Colon (tissue), 2 donors: ENCODE measurements around the gene TTC16.
"Not testable (repeated sequence)": the region's sequence is repeated elsewhere in the genome, so short reads cannot be mapped to it uniquely, and the experiment has no call there.

Source experiments
- FAIRE-seq: peaks from 2 replicates; lab custom pipeline; 2012; peaks lifted over from hg19 to GRCh38; lab: Jason Lieb, UNC
- donor health status: control.
- donor health status: control.

The TTC16 gene

GRCh38 chr9:127741831-127742434, 26.1 kb downstream of the TTC16 start:
- no peak for FAIRE-seq

DNA sequence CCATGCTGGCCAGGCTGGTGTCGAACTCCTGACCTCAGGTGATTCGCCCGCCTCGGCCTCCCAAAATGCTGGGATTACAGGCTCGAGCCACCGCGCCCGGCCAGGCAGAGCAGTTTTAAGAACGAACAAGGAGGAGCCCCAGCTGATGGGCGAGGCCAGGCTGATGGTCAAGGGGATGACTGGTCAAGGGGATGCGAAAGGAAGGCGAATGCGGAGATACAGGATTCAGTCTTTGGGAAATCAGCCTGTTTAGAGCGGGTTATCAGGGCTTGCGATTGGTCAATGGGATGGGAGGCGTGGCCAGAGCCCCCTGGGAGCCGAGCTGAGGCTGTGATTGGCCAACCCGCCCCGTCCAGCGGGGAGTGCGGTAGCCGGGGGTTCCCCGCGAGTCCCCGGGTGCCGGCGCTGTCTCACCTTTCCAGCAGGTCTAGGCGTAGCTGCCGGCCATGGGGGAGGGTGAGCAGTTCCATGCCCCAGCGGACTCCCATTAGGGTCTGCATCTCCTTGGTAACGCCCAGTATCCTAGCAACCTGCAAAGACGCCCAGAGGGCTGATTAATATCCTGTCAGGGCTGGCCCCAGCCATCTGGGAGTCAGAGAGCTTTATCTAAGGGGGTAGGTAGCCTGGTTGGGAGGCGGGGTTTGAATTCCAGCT, 26.7 kb downstream of the TTC16 start:
- no peak for FAIRE-seq

DNA sequence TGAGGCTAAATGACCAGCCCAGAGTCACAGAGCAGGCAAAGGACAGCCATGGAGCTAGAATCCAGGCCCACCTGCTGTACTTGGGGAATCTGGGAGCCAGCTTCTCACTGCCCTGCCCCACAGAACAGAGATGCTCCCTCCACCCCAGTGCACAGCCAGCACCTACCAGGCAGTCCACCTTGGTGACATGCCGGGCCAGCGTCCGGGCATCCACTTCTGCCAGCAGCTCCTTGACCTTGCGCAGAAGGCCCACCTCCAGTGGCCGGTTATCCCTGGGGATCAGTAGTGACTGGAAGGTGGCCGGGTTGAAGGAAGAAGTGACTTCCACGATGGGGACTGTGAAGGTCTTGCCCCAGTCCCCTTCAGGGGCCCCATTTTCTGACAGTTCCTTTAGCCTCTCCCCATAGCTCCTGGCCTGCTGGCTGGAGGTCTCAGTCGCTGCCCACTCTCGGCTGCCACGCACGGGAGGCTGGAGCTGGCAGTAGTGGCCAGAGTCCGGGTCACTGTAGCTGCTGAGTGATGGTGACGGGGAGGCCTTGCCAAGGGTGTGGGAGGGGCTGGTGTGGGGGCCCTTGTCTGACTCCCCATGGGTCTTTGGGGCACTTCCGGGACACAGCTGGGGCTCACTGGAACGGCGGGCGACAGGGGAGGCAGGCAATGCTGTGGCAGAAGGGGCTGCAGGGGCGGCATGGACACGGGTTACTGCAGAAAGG, 28.7 kb downstream of the TTC16 start:
- FAIRE-seq: no peak

DNA sequence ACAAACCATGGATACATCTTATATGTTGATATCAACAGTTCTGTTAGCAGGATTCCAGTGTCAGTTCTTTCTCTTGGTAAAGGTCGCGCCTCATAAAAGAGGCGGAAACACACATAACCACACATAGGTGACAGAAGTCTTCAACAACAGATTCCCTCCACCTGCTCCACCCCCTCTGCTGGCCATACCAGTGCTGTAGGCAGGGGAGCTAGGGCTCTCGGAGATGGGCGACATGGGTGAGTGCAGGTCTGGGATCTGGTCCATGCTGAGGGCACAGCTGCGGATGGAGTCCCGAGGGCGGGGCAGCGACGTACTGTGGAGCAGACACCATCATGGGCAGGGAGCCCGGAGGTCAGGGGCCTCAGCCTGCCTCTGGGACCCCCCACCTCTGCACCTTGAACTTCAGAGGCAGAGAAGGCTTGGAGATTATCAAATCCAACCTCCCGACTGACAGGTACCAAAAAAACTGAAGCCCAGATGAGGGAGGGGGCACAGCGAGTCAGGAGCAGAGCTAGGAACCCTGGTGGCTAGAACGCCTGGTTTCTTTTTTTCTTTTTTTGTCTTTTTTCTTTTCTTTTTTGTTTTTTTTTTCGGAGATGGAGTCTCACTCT, 31.2 kb downstream of the TTC16 start:
- no peak for FAIRE-seq

- no peak for FAIRE-seq
Observed at GRCh38 chr9:127749090-127749787, 33.4 kb downstream of the TTC16 start.

GRCh38 chr9:127751269-127752054, 35.6 kb downstream of the TTC16 start:
- no peak for FAIRE-seq

- no peak for FAIRE-seq
Observed at GRCh38 chr9:127753148-127753547, 37.3 kb downstream of the TTC16 start.

GRCh38 chr9:127753622-127754021, 37.7 kb downstream of the TTC16 start:
- no peak for FAIRE-seq

DNA sequence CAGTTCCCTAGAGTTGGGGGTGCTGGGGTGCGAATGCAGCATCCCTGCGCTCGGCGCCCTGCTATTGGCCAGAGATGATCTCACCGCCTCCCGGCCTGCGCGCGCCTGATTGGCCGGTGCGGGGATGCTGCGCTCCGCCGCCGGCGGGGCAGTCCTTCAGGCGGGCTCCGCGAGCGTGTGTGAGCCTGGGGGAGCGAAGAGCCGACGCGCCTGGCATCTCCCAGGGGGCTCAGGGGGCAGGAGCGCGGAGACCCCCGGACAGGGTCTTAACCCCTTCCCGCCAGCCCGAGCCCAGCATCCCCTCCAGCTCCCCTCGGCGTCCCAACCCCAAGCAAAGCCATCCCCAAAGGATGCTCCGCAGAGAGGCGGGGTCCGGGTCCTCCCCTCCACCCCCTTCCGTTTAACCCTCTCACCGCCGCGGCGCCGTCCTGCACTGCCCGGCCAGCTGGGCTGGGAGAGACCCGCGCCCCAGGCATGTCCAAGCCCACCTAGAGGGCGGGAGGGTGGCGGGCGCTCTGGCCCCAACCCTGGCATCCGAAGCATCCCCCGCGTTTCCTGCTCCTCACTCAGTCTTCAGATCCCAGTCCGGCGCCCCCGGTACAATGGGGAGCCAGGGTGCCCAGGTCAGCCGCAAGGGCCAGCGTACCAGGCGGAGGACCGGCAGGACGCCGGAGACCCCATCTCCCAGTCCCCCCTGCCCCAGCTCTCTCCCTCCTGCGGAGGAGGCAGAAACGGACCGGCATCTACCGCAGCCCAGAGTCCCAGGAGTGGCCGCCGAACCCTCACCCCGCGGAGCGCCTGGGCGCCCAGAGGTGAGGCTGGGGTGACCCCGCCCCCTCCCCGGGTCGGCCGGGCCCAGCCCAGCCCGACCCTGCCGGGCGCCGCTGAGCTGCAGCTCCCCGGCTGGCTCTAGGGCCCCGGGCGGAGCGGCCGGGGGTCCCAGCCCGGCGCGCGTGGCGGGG, 38.5 kb downstream of the TTC16 start:
- FAIRE-seq: no peak

- no peak for FAIRE-seq
Observed at GRCh38 chr9:127755061-127756060, 39.5 kb downstream of the TTC16 start.

DNA sequence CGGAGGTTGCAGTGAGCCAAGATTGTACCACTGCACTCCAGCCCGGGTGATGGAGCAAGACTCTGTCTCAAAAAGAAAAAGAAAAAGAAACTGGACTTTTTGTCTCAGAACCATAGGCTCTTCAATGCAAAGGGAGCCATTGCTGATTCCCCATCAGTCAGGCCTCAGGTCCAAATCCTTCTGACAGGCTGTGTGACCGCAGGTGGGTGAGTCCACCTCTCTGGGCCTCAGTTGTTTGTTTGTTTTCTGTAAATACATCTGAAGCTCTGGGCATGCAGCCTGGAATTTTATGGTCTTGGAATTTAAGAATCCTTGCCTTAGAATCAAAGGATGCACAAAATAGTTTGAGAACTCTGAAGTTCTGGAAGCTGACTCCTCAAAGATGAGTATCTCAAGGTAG, 40.4 kb downstream of the TTC16 start:
- no peak for FAIRE-seq

- not testable (repeated sequence) for FAIRE-seq
Observed at GRCh38 chr9:127756776-127757175, 40.9 kb downstream of the TTC16 start.

- FAIRE-seq: no peak
Observed at GRCh38 chr9:127758843-127759242, 43.0 kb downstream of the TTC16 start.

DNA sequence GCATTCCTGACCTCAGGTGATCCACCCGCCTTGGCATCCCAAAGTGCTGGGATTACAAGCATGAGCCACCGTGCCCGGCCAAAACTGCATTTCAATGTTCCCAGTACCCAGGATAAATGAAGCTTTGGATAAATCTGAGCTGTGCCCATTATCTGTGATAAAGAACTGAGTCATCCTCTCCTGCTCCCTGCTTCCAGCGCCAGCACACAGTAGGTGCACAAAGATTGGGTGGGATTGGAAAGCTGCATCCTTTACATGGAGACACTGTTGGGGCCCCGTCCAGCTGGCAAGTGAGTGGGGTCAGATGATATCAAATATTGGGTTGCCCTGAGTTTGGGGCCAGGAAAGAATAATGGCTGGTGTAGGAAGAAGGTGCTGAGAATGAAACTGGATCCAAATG, 45.2 kb downstream of the TTC16 start:
- FAIRE-seq: no peak

- FAIRE-seq: no peak
Observed at GRCh38 chr9:127761491-127761956, 45.6 kb downstream of the TTC16 start.

DNA sequence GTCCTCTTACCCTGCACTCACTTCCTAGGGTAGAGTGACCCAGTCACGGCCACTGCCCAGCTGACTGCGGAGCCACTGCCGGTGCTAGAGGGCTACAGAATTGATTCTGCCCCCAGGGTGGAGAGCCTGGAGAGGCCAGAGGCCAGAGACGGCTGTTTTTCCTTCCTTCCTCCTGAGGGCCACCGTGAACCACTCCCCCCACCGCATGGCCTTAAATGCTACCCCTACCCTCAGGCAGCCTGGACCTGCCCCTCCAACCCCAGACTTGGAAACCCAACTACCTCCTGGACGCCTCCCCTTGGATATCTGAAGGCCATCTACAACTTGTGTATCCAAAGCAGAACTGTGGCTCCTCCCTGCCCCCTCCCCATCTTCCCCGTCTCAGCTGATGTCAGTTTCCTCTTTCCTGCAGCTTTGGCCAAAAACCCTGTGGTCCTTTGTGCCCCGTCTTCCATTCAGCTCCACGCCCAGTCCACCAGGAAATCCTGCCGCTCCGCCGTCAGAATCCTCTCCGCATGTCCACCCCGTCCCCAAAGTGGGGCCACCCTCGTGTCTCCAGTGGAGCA, 46.3 kb downstream of the TTC16 start:
- no peak for FAIRE-seq

GRCh38 chr9:127763918-127764384, 48.1 kb downstream of the TTC16 start:
- FAIRE-seq: no peak

DNA sequence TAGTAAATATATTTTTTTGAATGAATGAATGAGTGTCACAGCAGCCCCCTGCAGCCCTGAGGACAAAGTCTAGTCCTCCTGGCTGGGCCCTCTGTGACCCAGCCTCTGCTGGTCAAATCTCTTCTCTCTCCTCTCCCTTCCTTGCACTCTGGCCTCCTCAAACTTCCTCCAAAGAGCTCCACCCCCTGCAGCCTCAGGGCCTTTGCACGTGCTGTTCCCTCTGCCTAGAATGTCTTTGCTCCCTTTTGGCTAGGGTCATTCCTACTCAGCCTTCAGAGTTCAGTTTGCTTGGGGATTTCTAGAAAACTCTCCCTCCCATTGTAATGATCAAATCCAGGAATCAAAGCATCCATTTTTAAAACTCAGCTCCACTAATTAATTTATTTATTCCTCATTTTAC, 49.5 kb downstream of the TTC16 start:
- no peak for FAIRE-seq

DNA sequence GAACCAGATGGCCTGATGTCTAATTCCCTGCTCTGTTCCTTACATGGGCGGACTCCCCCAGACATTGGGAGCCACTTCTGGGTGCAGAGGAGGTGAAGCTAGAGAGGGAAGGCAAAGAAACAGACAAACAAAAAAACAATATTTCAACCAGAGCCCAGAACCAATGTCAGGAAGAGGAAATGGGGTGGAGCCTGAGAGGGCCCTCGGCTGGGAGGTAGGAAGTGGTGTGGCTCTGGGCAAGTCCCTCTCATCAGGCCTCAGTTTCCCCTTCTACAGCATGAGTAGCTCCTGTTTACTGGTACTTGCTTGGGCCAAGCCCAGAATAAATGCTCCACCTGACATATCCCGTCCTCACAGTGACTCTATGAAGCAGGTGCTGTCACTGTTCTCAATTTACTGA, 51.5 kb downstream of the TTC16 start:
- FAIRE-seq: no peak
